Right lobe of liver (tissue), 6 donors: Measurements from ENCODE around the gene CYP19A1. TPM values are rescaled to one million over a fixed set of nuclear protein-coding genes. Genes with fewer than 3 reads are reported as not detected.

Experiments
- ATAC-seq, 4 donors: fragments of 200-7000 bp; cut with Tn5 transposase; one replicate each; pipeline ENCODE4 v1.9.1; 2020; ENCODE audit warnings: mild to moderate bottlenecking in 4 of 4, moderate library complexity in 4 of 4
- DNase-seq, 3 donors: peaks; one replicate each; pipeline ENCODE4 v3.0.0-alpha.2; 2020
- H3K27ac ChIP-seq, 3 donors: fragments of 200-600 bp; one replicate each; pipeline ENCODE4 v1.8.0; 2022
- H3K27me3 ChIP-seq, 2 donors: fragments of 200-600 bp; one replicate each; pipeline ENCODE4 v1.8.0; 2022
- H3K36me3 ChIP-seq, 4 donors: fragments of 200-600 bp; sonication (generic) in 1 of 4; one replicate each; pipeline versions ENCODE4 v1.5.1 to v1.8.0; 2017 to 2022; ENCODE audit warnings: control low read depth in 1 of 4
- H3K4me1 ChIP-seq, 4 donors: fragments of 200-600 bp; sonication (generic) in 1 of 4; one replicate each; pipeline versions ENCODE4 v1.5.1 to v1.8.0; 2017 to 2022; ENCODE audit warnings: control low read depth in 1 of 4
- H3K4me3 ChIP-seq, 3 donors: fragments of 200-600 bp; one replicate each; pipeline ENCODE4 v1.8.0; 2022
- H3K9me3 ChIP-seq, 4 donors: fragments of 200-600 bp; sonication (generic) in 1 of 4; one replicate each; pipeline versions ENCODE4 v1.5.1 to v1.8.0; 2017 to 2022; ENCODE audit warnings: control low read depth in 1 of 4
- CTCF ChIP-seq, 4 donors: fragments of 200-600 bp in 3 of 4; fragments of 450-650 bp in 1 of 4; IDR thresholded peaks; one replicate each; pipeline versions ENCODE4 v1.5.1 to v1.8.0; 2016 to 2022; ENCODE audit warnings: antibody characterized with exemption in 4 of 4, mild to moderate bottlenecking in 2 of 4
- POLR2A ChIP-seq: fragments of 450-650 bp; IDR thresholded peaks from one replicate; pipeline ENCODE4 v1.6.1; 2017; ENCODE audit warnings: antibody characterized with exemption, mild to moderate bottlenecking
- WGBS: methylation state at CpG from one replicate; pipeline ENCODE4 v1.1.6; 2018; ENCODE audit warnings: low coverage, low lambda C conversion rate; ENCODE audit not compliant: insufficient coverage; ENCODE audit errors: missing lambda C conversion rate; 5-methylcytosine and 5-hydroxymethylcytosine counted together
- intact Hi-C, 2 donors: fragments of 100-400 bp; cut with DNase I; formaldehyde crosslinking; loops; one replicate each; pipeline versions ENCODE4 v1.11.2 to v1.14.1; 2022
- microRNA-seq, 2 donors: library from miRNA; unstranded; fragments of <30 nt; microRNA quantifications; one replicate each; pipeline ENCODE4, GENCODE V29; 2019 to 2020
- small RNA-seq, 2 experiments: library from RNA; depleted of rRNA; stranded (forward); fragments of <200 nt; gene quantifications; one replicate each; pipeline ENCODE3, GENCODE V24; 2016
- total RNA-seq, 6 experiments: library from RNA; depleted of rRNA in 2 of 6; stranded (reverse); fragments of >200 nt in 2 of 6; fragmentation: NEBNext Ultra II Directional in 3 of 6; extraction: Animal tissue kit (Norgen Biotek cat#: 25700) in 3 of 6; gene quantifications; one replicate each; pipeline versions ENCODE4 v1.1.0 to v1.2.4, GENCODE V29; 2016 to 2023
- donor health status: DM: no; HTN: yes; CAD: no.
- donor health status: DM: no; HTN: no; CAD: no.
- donor health status: DM: no; HTN: no; CAD: no.
- donor health status: DM: no; HTN: yes; CAD: no.
- donor health status: DM: no; HTN: yes; CAD: no.

Gene CYP19A1
- total RNA-seq, 6 experiments from 2014 or later = not detected

GRCh38 chr15:51162865-51163762 lies 175.3 kb downstream of the CYP19A1 start:
- TF ChIP-seq CTCF (IDR thresholded peaks at IDR 0.05) = peak; percentile 82 to 99 (median 93)
- TF ChIP-seq POLR2A = no peak
- Histone ChIP-seq H3K4me3 (no peak overlapping the region), H3K9me3 (no peaks in the 10 kb centered on the region), H3K4me1 (no peaks in the 10 kb centered on the region), H3K27me3 (no peaks in the 10 kb centered on the region), H3K36me3 (no peaks in the 10 kb centered on the region), H3K27ac (no peak overlapping the region)
- ATAC-seq (peak; percentile 91 to 98 (median 94)), DNase-seq (peak; percentile 53 to 67 (median 62))
- 4% methylated on average over 8 of the region's 8 CpGs for WGBS
- intact Hi-C loops = no loop called here

GRCh38 chr15:51161491-51162220 lies 176.7 kb downstream of the CYP19A1 start:
- Histone ChIP-seq H3K36me3 (no peaks in the 10 kb centered on the region), H3K9me3 (no peaks in the 10 kb centered on the region), H3K4me1 (no peaks in the 10 kb centered on the region), H3K27me3 (no peaks in the 10 kb centered on the region), H3K27ac (no peak overlapping the region), H3K4me3 (no peak overlapping the region)
- DNase-seq (no peak), ATAC-seq (no peak)
- intact Hi-C loops = no loop called here
- TF ChIP-seq CTCF (IDR thresholded peaks at IDR 0.05) (no peak), POLR2A (no peak)
- WGBS = 69% methylated on average over 2 of the region's 3 CpGs

GRCh38 chr15:51160484-51160883 lies 177.9 kb downstream of the CYP19A1 start:
- Histone ChIP-seq H3K4me1 (no peaks in the 10 kb centered on the region), H3K27me3 (no peaks in the 10 kb centered on the region), H3K4me3 (no peak overlapping the region), H3K36me3 (no peaks in the 10 kb centered on the region), H3K27ac (no peak overlapping the region), H3K9me3 (no peaks in the 10 kb centered on the region)
- ATAC-seq = no peak
- 66% methylated on average over 7 of the region's 7 CpGs for WGBS
- intact Hi-C loops = no loop called here
- TF ChIP-seq CTCF (IDR thresholded peaks at IDR 0.05) = no peak
- TF ChIP-seq POLR2A = no peak
- no peak for DNase-seq

Small RNAs within 50 kb of the gene (microRNA-seq; reads per million reads assigned to microRNA genes)
- 0 reads per million in 2 donors for gene MIR4713
- gene MIR7973-1 = 0 reads per million in 2 donors
- 0 reads per million in 2 donors for gene MIR7973-2

Small RNAs within 50 kb of the gene (small RNA-seq; reads per million reads assigned to genes)
- gene AC020891.4 (0 reads per million in 2 experiments), gene MIR4713 (0 reads per million in 2 experiments), gene MIR7973-1 (0 reads per million in 2 experiments)

Other genes starting within 250 kb of the CYP19A1 start
- 1 to 10 TPM in 3 of 6 experiments, under 1 TPM in 3; 0.49 to 2.0 (median 0.95) TPM for gene TNFAIP8L3, start 243.7 kb downstream of the CYP19A1 start, total RNA-seq
- under 1 TPM; 0.18 to 0.81 (median 0.43) TPM for gene GLDN, start 3.1 kb upstream of the CYP19A1 start, total RNA-seq